B cell (primary cell): Measurements from ENCODE around the gene PPP1R13B. TPM values are rescaled to one million over a fixed set of nuclear protein-coding genes. Genes with fewer than 3 reads are reported as not detected.

Experiments
- ATAC-seq: fragments of 200-7000 bp; cut with Tn5 transposase; one replicate; pipeline ENCODE4 v1.10.0; 2021; ENCODE audit warnings: low read depth, mild to moderate bottlenecking, moderate number of reproducible peaks, moderate library complexity
- CTCF ChIA-PET: fragments of 350-600 bp; sonication (Branson Sonifier 250); formaldehyde crosslinking; loops from one replicate; lab custom pipeline; 2021; ENCODE audit warnings: antibody characterized with exemption, inconsistent platforms; lab: Charles Lee
- POLR2A ChIA-PET: fragments of 350-600 bp; sonication (Branson Sonifier 250); formaldehyde crosslinking; loops from one replicate; lab custom pipeline; 2021; ENCODE audit warnings: antibody characterized with exemption; lab: Charles Lee
- DNase-seq: peaks from one replicate; pipeline ENCODE4 v3.0.0; 2013
- H2AFZ ChIP-seq: 2 replicates; pipeline ENCODE4 v1.6.1; 2012; ENCODE audit warnings: mild to moderate bottlenecking, low read depth, low read length; ENCODE audit not compliant: insufficient read depth, poor library complexity, severe bottlenecking
- H3K27ac ChIP-seq, 2 donors: 1 replicate in 1 of 2; 2 replicates in 1 of 2; pipeline ENCODE4 v1.5.1; 2012 to 2013; ENCODE audit warnings: low read length in 2 of 2, mild to moderate bottlenecking in 2 of 2, moderate library complexity in 1 of 2
- H3K27me3 ChIP-seq, 4 experiments: fragments of 200-600 bp in 1 of 4; sonication (generic) in 1 of 4; replicated peaks in 1 of 4; 1 replicate in 2 of 4; 2 replicates in 2 of 4; pipeline versions ENCODE4 v1.6.1 to v1.7.0; 2013 to 2016; ENCODE audit warnings: low read length in 3 of 4, mild to moderate bottlenecking in 2 of 4, mixed read lengths in 1 of 4, moderate library complexity in 1 of 4; ENCODE audit not compliant: insufficient read depth in 4 of 4, control insufficient read depth in 3 of 4; ENCODE audit errors: control extremely low read depth in 1 of 4
- H3K36me3 ChIP-seq, 2 experiments: replicated peaks in 1 of 2; 1 replicate in 1 of 2; 2 replicates in 1 of 2; pipeline versions ENCODE4 v1.6.1 to v1.7.1; 2013; ENCODE audit warnings: low read length in 1 of 2; ENCODE audit not compliant: insufficient read depth in 2 of 2, control insufficient read depth in 1 of 2; ENCODE audit errors: control extremely low read depth in 1 of 2, extremely low read depth in 1 of 2
- H3K4me1 ChIP-seq, 2 donors: fragments of 200-600 bp in 1 of 2; sonication (generic) in 1 of 2; 1 replicate in 1 of 2; 2 replicates in 1 of 2; pipeline versions ENCODE4 v1.5.1 to v1.6.1; 2013 to 2017; ENCODE audit warnings: low read length in 2 of 2; ENCODE audit not compliant: control insufficient read depth in 2 of 2, insufficient read depth in 2 of 2
- H3K4me2 ChIP-seq: replicated peaks from 2 replicates; pipeline ENCODE3; 2012; ENCODE audit warnings: mild to moderate bottlenecking, low read depth, low read length; ENCODE audit not compliant: poor library complexity, severe bottlenecking
- H3K4me3 ChIP-seq, 5 experiments: fragments of 200-600 bp in 1 of 5; sonication (generic) in 1 of 5; 1 replicate in 3 of 5; 2 replicates in 2 of 5; pipeline versions ENCODE4 v1.5.1 to v1.7.0; 2011 to 2016; ENCODE audit warnings: low read length in 4 of 5, mild to moderate bottlenecking in 4 of 5, low read depth in 2 of 5, control low read depth in 1 of 5, moderate library complexity in 1 of 5; ENCODE audit not compliant: insufficient read depth in 1 of 5; ENCODE audit errors: control extremely low read depth in 1 of 5, extremely low read depth in 1 of 5
- H3K79me2 ChIP-seq: fragments of 200-600 bp; sonication (generic); one replicate; pipeline ENCODE4 v1.6.0; 2016; ENCODE audit warnings: low read length; ENCODE audit not compliant: control insufficient read depth, insufficient read depth
- H3K9ac ChIP-seq: fragments of 200-600 bp; sonication (generic); 2 replicates; pipeline ENCODE4 v1.6.1; 2017; ENCODE audit warnings: mild to moderate bottlenecking, low read length, moderate library complexity
- H3K9me3 ChIP-seq, 3 donors: one replicate each; pipeline versions ENCODE4 v1.6.1 to v1.7.1; 2013; ENCODE audit warnings: low read length in 2 of 3; ENCODE audit not compliant: control insufficient read depth in 2 of 3, insufficient read depth in 1 of 3; ENCODE audit errors: control extremely low read depth in 1 of 3
- H4K20me1 ChIP-seq: 2 replicates; pipeline ENCODE4 v1.6.0; 2012; ENCODE audit warnings: mild to moderate bottlenecking, low read length; ENCODE audit not compliant: insufficient read depth, control insufficient read depth, poor library complexity, severe bottlenecking
- H3K27ac Mint-ChIP-seq: one replicate; pipeline ENCODE4 v1.8.0; 2021; ENCODE audit warnings: mixed read lengths
- H3K27me3 Mint-ChIP-seq: one replicate; pipeline ENCODE4 v1.8.0; 2021; ENCODE audit warnings: mixed read lengths
- H3K4me1 Mint-ChIP-seq: one replicate; pipeline ENCODE4 v1.8.0; 2021; ENCODE audit warnings: mixed read lengths
- H3K4me3 Mint-ChIP-seq: one replicate; pipeline ENCODE4 v1.8.0; 2021; ENCODE audit warnings: mixed read lengths
- H3K9me3 Mint-ChIP-seq: one replicate; pipeline ENCODE4 v1.8.0; 2022; ENCODE audit warnings: mixed read lengths; ENCODE audit not compliant: insufficient read depth
- CTCF ChIP-seq: fragments of 200-600 bp; IDR thresholded peaks from one replicate; pipeline ENCODE4 v1.8.0; 2022; ENCODE audit warnings: antibody characterized with exemption, mild to moderate bottlenecking
- EZH2 ChIP-seq: IDR thresholded peaks from 2 replicates; pipeline ENCODE4 v1.6.1; 2012; ENCODE audit warnings: borderline replicate concordance, low read depth, mild to moderate bottlenecking, moderate library complexity, low read length; ENCODE audit not compliant: insufficient read depth, poor library complexity, severe bottlenecking
- WGBS: methylation state at CpG from one replicate; pipeline ENCODE4 v1.1.5; 2013; ENCODE audit warnings: missing lambda C conversion rate; ENCODE audit not compliant: insufficient coverage; 5-methylcytosine and 5-hydroxymethylcytosine counted together
- intact Hi-C: fragments of 100-400 bp; cut with micrococcal nuclease; formaldehyde crosslinking; loops from one replicate; pipeline ENCODE4 v1.10.0; 2022
- polyA plus RNA-seq: library from polyadenylated mRNA; depleted of rRNA; stranded (reverse); fragments of >200 nt; gene quantifications from 2 replicates; pipeline ENCODE4 v1.2.3, GENCODE V29; 2012
- total RNA-seq, 2 donors: library from RNA; stranded (reverse); fragments of 120-200 nt in 1 of 2; gene quantifications; 1 replicate in 1 of 2; 2 replicates in 1 of 2; pipeline versions ENCODE4 v1.2.3 to v1.2.4, GENCODE V29; 2013 to 2022

Gene PPP1R13B
- total and polyA plus RNA-seq, 2 donors (not counting 1 experiment from before 2014, with no cell fraction given), result 10.1 to 27.7 TPM

- peaks cover 8% of the 10 kb centered on the region for H3K4me1 Mint-ChIP-seq
- ChIA-PET POLR2A (interaction anchor here (0.7 kb wide), 1 partner anchor 19 kb away, joined by 6 read pairs; no protein-coding TSS in a partner anchor), CTCF (no interaction called here)
- TF ChIP-seq CTCF (no peak), EZH2 (no peak)
- DNase-seq (peak; percentile 50), ATAC-seq (no peak)
- Histone ChIP-seq H3K27me3 (peaks cover 0 to 2% (median 0%) of the 10 kb centered on the region in 4 experiments), H3K9me3 (no peaks in the 10 kb centered on the region), H2AFZ (peak overlapping the region; percentile 88), H3K4me2 (peak overlapping the region; percentile 82), H3K36me3 (no peaks in the 10 kb centered on the region), H3K9ac (peak overlapping the region; percentile 73), H3K79me2 (no peaks in the 10 kb centered on the region), H3K4me1 (peaks cover 11 to 13% of the 10 kb centered on the region in 2 donors), H3K4me3 (peak overlapping the region; percentile 22 to 71 (median 64)), H3K27ac (peak overlapping the region in 1 of 2 donors; percentile 46), H4K20me1 (no peaks in the 10 kb centered on the region)
- H3K4me3 Mint-ChIP-seq, result peak overlapping the region; percentile 89
- no peaks in the 10 kb centered on the region for H3K27me3 Mint-ChIP-seq
- WGBS, result 60% methylated on average over 5 of the region's 12 CpGs
- peak overlapping the region; percentile 81 for H3K27ac Mint-ChIP-seq
- intact Hi-C loops, result loop anchor here (1.0 kb wide), 2 partner anchors 25 to 49 kb away; partner anchors contain the start of gene PPP1R13B
- H3K9me3 Mint-ChIP-seq, result no peaks in the 10 kb centered on the region
Measured at GRCh38 chr14:103872481-103873113, 25.2 kb upstream of the PPP1R13B start.
